Brain microvascular endothelial cell (primary cell): ENCODE measurements around the gene TEDDM1.

ENCODE experiments used
- DNase-seq: peaks from one replicate; pipeline ENCODE4 v3.0.0-alpha.2; 2020
- H3K27ac ChIP-seq: fragments of 250-450 bp; sonication (Bioruptor Pico); 2 replicates; pipeline ENCODE4 v1.5.1; 2020; ENCODE audit warnings: mild to moderate bottlenecking, moderate library complexity
- H3K27me3 ChIP-seq: fragments of 250-450 bp; sonication (Bioruptor Pico); replicated peaks from 2 replicates; pipeline ENCODE4 v1.5.1; 2020; ENCODE audit warnings: mild to moderate bottlenecking
- H3K36me3 ChIP-seq: fragments of 250-450 bp; sonication (Bioruptor Pico); replicated peaks from 2 replicates; pipeline ENCODE4 v1.5.1; 2020; ENCODE audit warnings: mild to moderate bottlenecking
- H3K4me3 ChIP-seq: 2 replicates; pipeline ENCODE4 v1.5.1; 2011; ENCODE audit warnings: low read depth, mild to moderate bottlenecking, control low read depth, low read length, moderate library complexity
- CTCF ChIP-seq: IDR thresholded peaks from 2 replicates; pipeline ENCODE4 v1.5.1; 2011; ENCODE audit warnings: low read depth, mild to moderate bottlenecking, moderate library complexity, low read length, control low read depth, inconsistent platforms; ENCODE audit errors: missing control alignments
- in situ Hi-C: cut with HindIII; loops from 2 replicates; pipeline ENCODE4 v1.10.0; 2017; ENCODE audit warnings: low sequenced_read_pairs, low pct_ligation_motif_present

TEDDM1 gene

GRCh38 chr1:182428043-182428442 is 27.6 kb upstream of the TEDDM1 start:
- DNase-seq: no peak
- H3K27me3 ChIP-seq: no peaks in the 10 kb centered on the region
- H3K4me3 ChIP-seq: no peak overlapping the region
- no peak for TF ChIP-seq CTCF
- H3K27ac ChIP-seq: no peak overlapping the region
- in situ Hi-C loops: no loop called here
- no peaks in the 10 kb centered on the region for H3K36me3 ChIP-seq

GRCh38 chr1:182426442-182427430 is 26.3 kb upstream of the TEDDM1 start:
- no peak for TF ChIP-seq CTCF
- Histone ChIP-seq H3K36me3 (no peaks in the 10 kb centered on the region), H3K4me3 (no peak overlapping the region), H3K27ac (no peak overlapping the region), H3K27me3 (no peaks in the 10 kb centered on the region)
- in situ Hi-C loops: no loop called here
- no peak for DNase-seq

- in situ Hi-C loops: no loop called here
- Histone ChIP-seq H3K36me3 (no peaks in the 10 kb centered on the region), H3K27me3 (no peaks in the 10 kb centered on the region), H3K4me3 (no peak overlapping the region), H3K27ac (no peak overlapping the region)
- no peak for DNase-seq
- no peak for TF ChIP-seq CTCF
Observed at GRCh38 chr1:182415789-182416188, 15.3 kb upstream of the TEDDM1 start.

GRCh38 chr1:182413969-182414368 is 13.5 kb upstream of the TEDDM1 start:
- H3K27ac ChIP-seq: no peak overlapping the region
- in situ Hi-C loops: no loop called here
- H3K4me3 ChIP-seq: no peak overlapping the region
- no peak for DNase-seq
- H3K27me3 ChIP-seq: no peaks in the 10 kb centered on the region
- TF ChIP-seq CTCF: no peak
- no peaks in the 10 kb centered on the region for H3K36me3 ChIP-seq

DNA sequence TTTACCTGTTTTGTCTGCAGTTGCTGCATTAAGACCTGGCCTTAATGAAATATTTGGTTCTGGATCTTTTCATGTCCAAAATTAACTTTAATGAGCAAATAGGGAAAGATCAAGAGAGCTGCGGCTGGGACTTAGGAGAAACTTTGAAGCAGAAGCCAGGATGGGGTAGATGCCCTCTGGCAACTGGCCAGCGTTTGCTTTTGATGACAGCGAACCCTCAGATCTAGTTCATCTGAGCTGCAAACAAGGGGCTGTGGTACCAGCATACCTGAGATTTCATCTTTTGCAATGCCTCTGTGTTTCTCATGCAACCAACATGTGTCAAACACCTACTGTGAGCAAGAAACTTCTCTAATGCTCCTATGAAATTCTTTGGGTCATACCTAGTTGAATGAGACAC is 13.0 kb upstream of the TEDDM1 start:
- Histone ChIP-seq H3K4me3 (no peak overlapping the region), H3K36me3 (no peaks in the 10 kb centered on the region), H3K27ac (no peak overlapping the region), H3K27me3 (no peaks in the 10 kb centered on the region)
- no peak for DNase-seq
- TF ChIP-seq CTCF: no peak
- in situ Hi-C loops: no loop called here
